ENCODE data around the gene CEP131. TPM values are rescaled to one million over a fixed set of nuclear protein-coding genes. Genes with fewer than 3 reads are reported as not detected.
"Not testable (repeated sequence)": the region's sequence is repeated elsewhere in the genome, so short reads cannot be mapped to it uniquely, and the experiment has no call there.

Gene CEP131
- total RNA-seq, 6 experiments from 2014 or later, result 1.5 to 4.3 (median 2.1) TPM

DNA sequence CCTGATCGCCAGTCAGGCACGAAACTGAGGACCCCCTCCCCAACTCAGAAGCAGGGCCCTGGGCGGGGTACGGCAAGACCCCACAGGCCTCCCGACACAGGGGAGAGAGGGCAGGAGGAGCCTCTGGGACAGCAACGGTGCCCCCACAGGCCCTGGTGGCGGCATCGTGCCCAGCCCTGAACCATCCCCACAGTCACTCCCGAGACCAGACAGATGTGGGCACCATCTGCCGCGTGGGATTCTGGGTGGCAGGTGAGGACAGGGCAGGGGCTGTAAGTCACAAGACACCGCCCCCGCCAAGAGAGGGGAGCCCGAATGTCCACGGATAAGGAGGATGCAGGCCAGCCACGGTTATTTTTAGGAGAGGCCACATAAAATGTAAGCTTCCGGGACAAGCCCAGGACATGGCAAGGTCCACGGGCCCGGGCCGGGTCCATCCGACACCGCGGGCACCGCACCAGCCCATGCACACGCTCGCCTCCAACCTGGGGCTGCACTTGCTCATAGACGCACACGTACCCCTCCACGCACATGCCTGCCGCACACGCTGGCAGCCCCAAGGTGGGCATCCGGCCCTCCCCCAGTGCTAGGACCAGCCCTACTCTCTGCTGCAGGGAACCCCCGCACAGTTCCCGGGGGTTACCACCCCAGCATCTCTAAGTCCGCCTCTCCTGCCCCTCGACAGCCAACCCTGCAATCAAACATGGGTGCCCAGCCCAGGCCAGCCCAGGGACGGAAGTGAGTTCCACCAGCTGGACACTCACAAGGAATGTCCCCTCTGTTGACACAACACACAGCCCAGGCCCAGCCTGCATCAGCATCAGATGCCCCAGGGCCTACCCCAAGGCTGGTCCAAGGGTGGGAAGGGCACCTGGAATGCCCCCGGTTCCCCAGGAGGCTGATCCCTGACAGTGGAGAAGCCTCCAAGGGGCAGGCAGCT lies 65.6 kb downstream of the CEP131 start:
- WGBS (ENCODE audit: insufficient coverage, low coverage, low lambda C conversion rate, missing lambda C conversion rate), result 64% methylated on average over 5 of the region's 38 CpGs
- Histone ChIP-seq H3K36me3 (no peaks in the 10 kb centered on the region), H3K27me3 (no peaks in the 10 kb centered on the region), H3K9me3 (no peaks in the 10 kb centered on the region), H3K27ac (no peak overlapping the region), H3K4me1 (no peaks in the 10 kb centered on the region), H3K4me3 (no peak overlapping the region)
- TF ChIP-seq CTCF (IDR thresholded peaks at IDR 0.05) (no peak), POLR2A (IDR thresholded peaks at IDR 0.05) (no peak)
- ATAC-seq (no peak), DNase-seq (no peak)
- intact Hi-C loops (cut with DNase I), result no loop called here

DNA sequence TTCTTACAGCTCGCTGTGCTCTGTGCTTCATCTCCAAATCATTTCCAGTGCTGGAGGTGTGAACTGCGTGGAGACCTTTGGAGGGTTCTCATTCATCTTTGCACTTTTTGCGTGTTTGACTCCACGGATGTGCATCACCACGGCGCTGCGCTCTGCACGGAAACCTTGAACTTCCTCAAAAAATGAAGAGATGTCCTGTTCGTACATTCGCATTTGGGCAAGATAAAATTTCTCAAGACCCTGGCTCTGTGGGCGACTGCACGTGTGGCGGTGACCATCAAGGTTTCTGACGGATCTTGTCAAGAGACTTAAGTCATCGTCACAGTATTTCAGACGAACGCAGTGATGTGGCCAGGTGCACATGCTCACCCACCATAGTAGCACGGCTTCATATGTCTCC lies 67.8 kb downstream of the CEP131 start:
- DNase-seq (no peak), ATAC-seq (no peak)
- no peak overlapping the region for H3K4me3 ChIP-seq
- TF ChIP-seq CTCF (IDR thresholded peaks at IDR 0.05) (no peak), POLR2A (IDR thresholded peaks at IDR 0.05) (no peak)
- intact Hi-C loops (cut with DNase I), result no loop called here
- no peaks in the 10 kb centered on the region for H3K27me3 ChIP-seq
- H3K4me1 ChIP-seq, result no peaks in the 10 kb centered on the region
- no peak overlapping the region for H3K27ac ChIP-seq
- H3K36me3 ChIP-seq, result no peaks in the 10 kb centered on the region
- no peaks in the 10 kb centered on the region for H3K9me3 ChIP-seq
- WGBS (ENCODE audit: insufficient coverage, low coverage, low lambda C conversion rate, missing lambda C conversion rate), result 91% methylated on average over 17 of the region's 18 CpGs

GRCh38 chr17:81154016-81154415 lies 68.7 kb downstream of the CEP131 start:
- H3K27ac ChIP-seq; ATAC-seq; H3K4me3 ChIP-seq; intact Hi-C loops (cut with DNase I); H3K27me3 ChIP-seq; H3K4me1 ChIP-seq; H3K9me3 ChIP-seq; H3K36me3 ChIP-seq; DNase-seq: not testable (repeated sequence)
- WGBS (ENCODE audit: insufficient coverage, low coverage, low lambda C conversion rate, missing lambda C conversion rate), result 82% methylated on average over 7 of the region's 9 CpGs

DNA sequence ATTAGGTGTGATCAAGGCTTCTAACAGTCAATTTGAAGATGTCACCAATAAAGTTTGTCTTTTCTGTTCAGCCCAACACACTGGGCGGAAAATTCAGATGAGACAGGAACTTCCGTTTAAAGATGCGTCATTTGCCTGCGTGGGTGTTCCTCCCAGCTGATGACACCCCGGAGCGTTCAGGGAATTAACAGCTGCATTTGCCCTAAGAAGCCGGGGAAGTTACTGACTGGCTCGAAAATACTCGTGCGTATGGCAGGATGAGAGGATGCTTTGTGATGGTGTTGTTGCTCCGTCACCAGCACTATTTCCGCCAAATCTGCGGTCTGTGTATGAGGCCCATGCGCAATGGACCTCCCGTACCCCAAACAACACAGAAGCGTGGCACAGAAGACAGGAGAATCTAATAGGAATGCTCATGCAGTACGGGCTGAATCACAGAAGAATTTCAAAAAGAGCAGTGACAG lies 69.4 kb downstream of the CEP131 start:
- Histone ChIP-seq H3K4me3 (no peak overlapping the region), H3K27me3 (no peaks in the 10 kb centered on the region), H3K36me3 (no peaks in the 10 kb centered on the region), H3K9me3 (no peaks in the 10 kb centered on the region), H3K27ac (no peak overlapping the region), H3K4me1 (no peaks in the 10 kb centered on the region)
- TF ChIP-seq CTCF (IDR thresholded peaks at IDR 0.05) (no peak), POLR2A (IDR thresholded peaks at IDR 0.05) (no peak)
- DNase-seq (no peak), ATAC-seq (no peak)
- 52% methylated on average over 9 of the region's 17 CpGs for WGBS (ENCODE audit: insufficient coverage, low coverage, low lambda C conversion rate, missing lambda C conversion rate)
- intact Hi-C loops (cut with DNase I), result no loop called here

GRCh38 chr17:81152288-81152828 lies 70.4 kb downstream of the CEP131 start:
- Histone ChIP-seq H3K36me3 (no peaks in the 10 kb centered on the region), H3K9me3 (no peaks in the 10 kb centered on the region), H3K27me3 (no peaks in the 10 kb centered on the region), H3K27ac (no peak overlapping the region), H3K4me3 (no peak overlapping the region), H3K4me1 (no peaks in the 10 kb centered on the region)
- intact Hi-C loops (cut with DNase I), result no loop called here
- ATAC-seq (no peak), DNase-seq (no peak)
- WGBS (ENCODE audit: insufficient coverage, low coverage, low lambda C conversion rate, missing lambda C conversion rate), result 56% methylated on average over 5 of the region's 8 CpGs
- TF ChIP-seq CTCF (IDR thresholded peaks at IDR 0.05) (no peak), POLR2A (IDR thresholded peaks at IDR 0.05) (no peak)
